DLD1 (cell line): Measurements from ENCODE around the gene SAP30L.

Experiments
- in situ Hi-C: cut with HindIII; loops from 2 replicates; pipeline ENCODE4 v1.10.0; 2017; ENCODE audit warnings: low sequenced_read_pairs

SAP30L gene

GRCh38 chr5:154479160-154479943, 33.6 kb downstream of the SAP30L start:
- in situ Hi-C loops = loop anchor here (10.0 kb wide), 1 partner anchor 125 kb away; no protein-coding TSS in a partner anchor

GRCh38 chr5:154479944-154480750, 34.4 kb downstream of the SAP30L start:
- in situ Hi-C loops = loop anchor here (10.0 kb wide), 1 partner anchor 125 kb away; no protein-coding TSS in a partner anchor

GRCh38 chr5:154480847-154481246, 35.0 kb downstream of the SAP30L start:
- in situ Hi-C loops = no loop called here

- in situ Hi-C loops = no loop called here
Measured at GRCh38 chr5:154481584-154482381, 36.0 kb downstream of the SAP30L start.

- in situ Hi-C loops = no loop called here
Measured at GRCh38 chr5:154482528-154483449, 37.0 kb downstream of the SAP30L start.

GRCh38 chr5:154483654-154484392, 38.0 kb downstream of the SAP30L start:
- in situ Hi-C loops = no loop called here

- in situ Hi-C loops = no loop called here
Measured at GRCh38 chr5:154484393-154485095, 38.7 kb downstream of the SAP30L start.

GRCh38 chr5:154485096-154485491, 39.3 kb downstream of the SAP30L start:
- in situ Hi-C loops = no loop called here

- in situ Hi-C loops = no loop called here
Measured at GRCh38 chr5:154485850-154486426, 40.1 kb downstream of the SAP30L start.

- in situ Hi-C loops = no loop called here
Measured at GRCh38 chr5:154486427-154486866, 40.6 kb downstream of the SAP30L start.

- in situ Hi-C loops = no loop called here
Measured at GRCh38 chr5:154487541-154487940, 41.7 kb downstream of the SAP30L start.

- in situ Hi-C loops = no loop called here
Measured at GRCh38 chr5:154491941-154492340, 46.1 kb downstream of the SAP30L start.

GRCh38 chr5:154493274-154493673, 47.5 kb downstream of the SAP30L start:
- in situ Hi-C loops = no loop called here

- in situ Hi-C loops = no loop called here
Measured at GRCh38 chr5:154494036-154494435, 48.2 kb downstream of the SAP30L start.

- in situ Hi-C loops = no loop called here
Measured at GRCh38 chr5:154498591-154498990, 52.8 kb downstream of the SAP30L start.

- in situ Hi-C loops = no loop called here
Measured at GRCh38 chr5:154498994-154499393, 53.2 kb downstream of the SAP30L start.

GRCh38 chr5:154501566-154501965, 55.8 kb downstream of the SAP30L start:
- in situ Hi-C loops = no loop called here

GRCh38 chr5:154502180-154502579, 56.4 kb downstream of the SAP30L start:
- in situ Hi-C loops = no loop called here
